Right forelimb (tissue), 1 donor: ENCODE data around the gene CLTA.
"Not testable (repeated sequence)": the region's sequence is repeated elsewhere in the genome, so short reads cannot be mapped to it uniquely, and the experiment has no call there.

ENCODE experiments used
- DNase-seq: peaks from one replicate; pipeline ENCODE4 v3.0.0-alpha.2; 2018

Gene CLTA

DNA sequence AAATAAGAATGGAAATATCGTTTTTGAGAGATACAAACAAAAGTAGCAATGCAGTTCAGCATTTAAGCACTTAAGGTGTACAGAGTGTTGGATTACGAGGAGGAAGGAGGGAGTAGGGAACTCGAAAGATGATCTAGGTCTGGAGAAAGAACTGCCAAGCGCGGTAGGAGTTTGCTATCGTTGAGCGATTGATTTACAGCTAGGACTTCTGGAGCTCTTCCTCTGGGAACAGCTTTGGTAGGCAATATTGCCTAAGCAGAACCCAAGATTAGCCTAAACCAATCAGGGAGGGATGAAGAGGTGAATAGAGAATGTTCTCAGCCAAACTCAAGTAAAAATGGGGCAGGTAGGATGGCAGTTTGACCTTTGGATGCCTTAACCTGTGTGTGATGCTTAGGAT, 965 bp downstream of the CLTA start:
- DNase-seq, result no peak

DNA sequence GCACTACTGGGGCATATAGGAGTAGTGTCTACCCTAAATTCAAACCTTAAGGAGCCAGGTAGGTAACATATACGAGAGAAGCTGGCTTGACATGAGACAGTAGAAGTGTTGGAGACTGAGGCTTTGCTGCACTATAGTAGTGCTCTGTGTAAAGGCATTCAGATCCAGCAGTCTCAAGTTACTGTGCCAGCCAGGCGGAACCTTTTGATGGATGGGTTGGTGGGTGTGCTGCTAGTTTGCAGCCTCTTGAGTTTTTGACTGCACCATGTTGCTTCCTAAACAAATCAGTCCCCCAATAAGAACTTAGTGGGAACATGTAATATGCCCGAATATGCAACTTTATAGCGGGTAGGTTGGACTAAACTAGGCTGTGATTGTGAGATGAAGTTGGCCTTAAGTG, 1.5 kb downstream of the CLTA start:
- DNase-seq, result no peak

DNA sequence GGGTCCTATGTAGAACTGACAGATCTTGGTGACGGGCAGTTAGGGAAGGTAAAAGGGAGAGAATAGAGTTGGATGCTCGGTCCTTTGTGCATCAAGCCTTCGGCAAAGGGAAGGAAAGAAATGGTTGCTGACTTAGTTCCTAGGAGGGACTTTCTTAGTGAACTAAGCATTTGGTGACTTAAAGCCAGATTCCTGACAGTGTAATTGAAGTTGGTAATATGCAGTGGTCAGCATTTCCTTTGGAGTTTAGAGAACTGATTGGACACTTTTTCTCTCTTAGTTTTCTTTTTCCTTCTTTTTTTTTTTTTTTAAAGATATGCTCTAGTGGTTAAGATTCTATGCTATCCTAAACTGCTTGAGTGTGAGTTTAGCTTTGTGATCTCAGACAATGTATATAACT, 2.3 kb downstream of the CLTA start:
- DNase-seq, result no peak

DNA sequence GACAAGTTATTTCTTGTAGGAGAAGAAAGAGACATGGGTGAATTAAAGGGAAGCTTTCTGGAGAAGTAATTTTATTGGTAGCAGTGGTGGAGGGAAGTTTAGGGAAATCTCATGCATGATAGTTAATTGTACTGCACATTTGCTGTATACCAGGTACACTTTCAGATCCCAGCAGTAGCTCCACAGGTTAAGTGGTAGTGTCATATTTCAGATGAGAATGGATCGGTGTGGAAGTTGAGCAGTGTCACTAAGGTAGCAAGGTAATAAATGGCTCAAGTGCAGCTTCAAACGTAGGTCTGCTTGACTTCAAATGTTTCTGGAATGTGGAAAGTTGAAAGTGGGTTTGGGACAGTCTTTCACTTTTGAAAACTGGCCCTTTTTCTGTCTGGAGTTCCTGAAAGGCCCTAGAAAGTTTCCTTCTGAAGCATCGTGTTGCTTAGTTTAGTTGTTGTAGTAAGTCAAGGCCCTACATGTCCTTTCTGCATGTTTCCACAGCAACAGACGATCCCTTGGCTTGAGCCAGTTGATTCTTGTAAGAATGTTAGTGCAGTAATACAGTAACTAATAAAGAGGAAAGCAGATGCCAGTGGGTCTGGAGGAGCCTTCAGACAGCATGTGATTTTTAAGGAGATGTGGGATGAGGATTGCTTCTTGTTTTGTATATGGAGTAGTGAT, 3.7 kb downstream of the CLTA start:
- no peak for DNase-seq

DNA sequence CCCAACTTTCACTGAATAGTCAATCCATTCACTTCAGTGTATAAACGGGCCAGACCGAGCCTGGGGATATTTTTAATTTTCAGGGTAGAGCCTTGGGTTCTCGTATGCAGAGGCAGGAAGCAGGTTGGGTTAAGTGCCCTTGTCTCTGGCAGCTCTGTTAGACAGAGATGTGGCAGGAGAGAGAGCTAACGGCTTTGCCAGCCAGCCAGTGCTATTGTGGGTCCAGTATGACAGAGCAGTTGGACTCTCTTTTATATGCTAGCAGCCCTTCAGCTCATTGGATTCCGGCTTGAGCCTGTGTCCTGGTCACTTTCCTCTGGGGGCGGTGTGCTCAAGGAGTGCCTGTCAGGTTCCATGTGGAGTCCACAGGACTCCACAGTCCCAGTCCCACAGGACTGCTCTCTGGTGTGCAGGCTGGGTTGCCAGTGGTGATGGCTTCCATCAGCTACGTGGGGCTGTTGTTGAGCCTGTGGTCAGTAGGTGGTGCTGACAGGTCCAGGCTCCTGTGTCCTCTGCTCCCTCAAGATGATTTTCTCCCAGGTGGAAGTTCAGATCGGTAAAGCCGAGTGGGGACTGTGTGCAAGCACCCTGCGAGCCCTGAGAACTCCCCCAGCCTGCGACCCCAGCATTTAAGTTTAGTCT, 14.3 kb downstream of the CLTA start:
- no peak for DNase-seq

DNA sequence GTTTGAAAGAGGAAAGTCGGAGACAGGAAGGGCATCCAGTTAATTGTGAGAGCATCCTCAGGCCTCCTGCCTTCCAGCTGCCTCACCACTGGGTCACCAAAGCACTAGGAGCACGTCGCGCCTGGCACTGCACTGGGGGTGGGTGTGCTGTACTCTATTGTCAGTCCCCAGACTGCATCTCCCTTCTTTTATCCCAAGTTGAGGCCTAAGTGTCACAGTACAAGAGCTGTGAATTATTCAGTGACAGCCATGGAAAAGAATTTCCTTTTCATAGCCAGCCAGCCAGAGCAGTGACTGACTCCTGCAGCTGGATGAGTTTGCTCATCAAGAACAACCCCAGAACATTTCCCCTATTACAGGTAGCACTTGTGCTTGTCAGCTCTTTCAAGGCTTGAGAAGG, 16.3 kb downstream of the CLTA start:
- DNase-seq, result no peak

DNA sequence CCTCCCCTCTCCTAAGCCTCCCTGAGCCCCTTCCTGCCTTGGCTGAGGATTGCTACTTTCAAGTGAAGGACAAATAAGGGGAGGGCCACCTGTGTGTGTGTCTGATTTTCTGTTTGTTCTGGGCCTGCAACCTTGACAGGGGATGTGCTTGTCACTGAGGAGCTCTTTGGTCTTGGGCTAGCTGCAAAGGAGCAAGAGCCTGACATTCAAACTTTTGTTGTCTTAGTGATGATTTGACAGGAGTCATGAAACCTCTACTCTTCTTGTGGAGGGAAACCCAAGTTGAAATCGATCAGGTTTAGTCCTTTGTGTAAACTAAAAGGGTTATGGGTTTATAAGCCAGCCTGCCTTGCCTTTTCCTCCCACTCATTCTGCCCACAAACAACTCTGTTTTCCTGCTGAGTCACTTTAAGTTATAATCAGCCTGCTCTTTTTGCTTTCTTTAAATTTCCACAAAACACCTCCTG, 16.9 kb downstream of the CLTA start:
- DNase-seq, result no peak

DNA sequence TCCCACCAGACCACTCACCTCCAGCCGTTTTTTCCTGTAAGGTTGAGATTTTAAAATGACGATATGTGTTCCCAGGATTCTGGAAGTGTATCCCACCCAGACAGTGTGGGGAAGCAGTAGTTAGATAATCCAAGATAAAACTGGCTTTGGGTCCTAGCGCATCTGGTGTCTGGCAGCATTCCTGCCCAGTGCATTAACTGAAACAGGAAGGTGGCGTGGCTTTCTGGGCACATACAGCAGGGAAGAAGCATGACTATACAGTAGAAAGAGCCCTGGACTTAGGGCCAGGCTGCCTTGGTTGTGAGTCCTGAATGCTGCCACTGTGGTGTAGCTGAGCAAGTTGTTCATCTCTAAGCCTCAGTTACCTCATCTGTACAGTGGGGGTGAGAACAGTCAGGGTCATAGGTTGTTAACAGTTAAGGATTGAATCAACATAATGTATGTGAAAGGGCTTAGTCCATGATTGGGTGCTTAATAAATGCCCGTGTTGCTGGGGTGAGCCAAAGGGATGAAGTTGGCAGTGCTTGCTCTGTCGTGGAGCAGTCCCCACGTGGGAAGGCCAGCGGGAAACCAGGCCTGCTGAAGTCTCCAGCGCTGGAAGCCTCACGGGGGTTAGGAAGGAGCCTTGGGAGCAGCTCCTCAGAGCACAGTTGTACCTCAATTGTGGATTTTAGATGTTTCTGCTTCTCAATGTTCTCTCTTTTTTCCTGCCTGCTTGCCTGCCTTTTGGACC, 18.0 kb downstream of the CLTA start:
- no peak for DNase-seq

DNA sequence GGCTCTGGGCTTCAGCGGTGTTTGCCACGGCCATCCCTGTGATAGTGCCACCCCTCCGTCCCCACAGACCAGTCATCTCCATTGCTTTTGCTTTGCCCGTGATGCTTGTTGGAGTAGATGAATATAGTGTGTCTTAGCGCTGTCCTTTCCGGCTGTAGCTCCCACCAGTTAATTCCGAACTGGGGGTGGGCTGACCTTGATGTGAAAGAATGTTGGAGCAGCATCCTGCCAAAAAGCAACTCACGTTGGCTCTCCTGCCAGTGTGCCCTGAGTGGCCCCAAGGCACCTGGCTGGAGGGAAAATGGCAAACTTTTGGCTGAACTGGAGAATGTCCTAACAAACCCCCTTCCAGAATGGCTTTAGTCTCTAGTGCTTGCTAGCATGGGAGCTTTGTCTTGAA, 20.0 kb downstream of the CLTA start:
- no peak for DNase-seq

DNA sequence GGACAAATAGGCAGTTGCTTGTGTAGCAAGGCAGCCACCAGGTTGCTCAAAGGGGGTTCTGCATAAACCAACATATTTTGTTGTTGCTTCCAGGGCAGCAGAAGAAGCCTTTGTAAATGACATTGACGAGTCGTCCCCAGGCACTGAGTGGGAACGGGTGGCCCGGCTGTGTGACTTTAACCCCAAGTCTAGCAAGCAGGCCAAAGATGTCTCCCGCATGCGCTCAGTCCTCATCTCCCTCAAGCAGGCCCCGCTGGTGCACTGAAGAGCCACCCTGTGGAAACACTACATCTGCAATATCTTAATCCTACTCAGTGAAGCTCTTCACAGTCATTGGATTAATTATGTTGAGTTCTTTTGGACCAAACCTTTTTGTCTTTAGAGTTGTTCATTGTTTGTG, 20.8 kb downstream of the CLTA start:
- no peak for DNase-seq

DNA sequence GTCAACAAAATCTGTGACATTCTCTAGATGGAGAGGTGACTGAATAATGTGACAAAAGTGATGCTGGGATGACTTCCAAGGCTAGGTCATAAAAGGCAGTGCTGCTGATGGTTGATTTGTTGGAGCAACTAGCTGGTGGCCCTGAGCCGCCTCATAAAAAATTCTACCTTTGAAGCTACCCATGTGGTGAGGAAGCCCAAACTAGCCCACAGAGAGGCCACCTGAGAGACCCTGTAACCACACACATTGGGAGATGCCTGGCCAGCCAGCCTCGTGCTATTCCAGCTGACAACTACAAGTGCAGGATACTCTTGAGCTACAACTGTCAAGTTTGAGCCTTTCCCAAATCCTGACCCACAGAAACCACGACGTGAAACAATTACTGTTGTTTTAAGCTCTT, 22.7 kb downstream of the CLTA start:
- no peak for DNase-seq

DNA sequence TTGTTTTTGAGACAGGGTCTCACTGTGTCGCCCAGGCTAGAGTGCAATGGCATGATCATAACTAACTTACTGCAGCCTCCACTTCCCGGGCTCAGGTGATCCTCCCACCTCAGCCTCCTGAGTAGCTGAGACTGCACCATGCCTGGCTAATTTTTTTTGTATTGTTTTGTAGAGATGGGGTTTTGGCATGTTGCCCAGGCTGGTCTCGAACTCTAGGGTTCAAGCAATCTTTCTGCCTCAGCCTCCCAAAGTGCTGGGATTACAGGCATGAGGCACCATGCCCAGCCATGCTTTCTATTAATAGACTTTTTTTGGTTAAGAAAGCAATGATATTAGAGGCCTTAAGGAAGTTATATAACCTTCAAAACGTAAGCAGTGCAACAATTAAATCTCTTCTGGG, 23.3 kb downstream of the CLTA start:
- DNase-seq, result no peak

DNA sequence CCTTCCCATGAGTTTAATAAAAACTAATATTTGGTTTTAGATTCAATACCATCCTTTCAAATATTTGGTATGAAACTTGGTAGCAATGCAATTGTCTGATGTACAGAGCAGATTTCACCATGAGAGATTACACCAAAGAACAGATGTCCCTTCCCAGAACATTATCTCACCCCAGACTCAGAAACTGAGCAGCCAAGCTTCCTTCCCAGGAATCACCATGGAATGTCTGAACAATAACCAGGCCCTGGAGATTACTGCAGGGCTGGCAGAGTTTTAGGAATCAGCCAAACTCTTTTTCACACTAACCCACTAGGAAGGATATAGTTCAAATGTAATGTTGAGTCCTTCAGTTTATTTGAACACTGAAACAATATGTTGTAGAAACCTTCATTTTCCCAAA, 23.9 kb downstream of the CLTA start:
- no peak for DNase-seq

DNA sequence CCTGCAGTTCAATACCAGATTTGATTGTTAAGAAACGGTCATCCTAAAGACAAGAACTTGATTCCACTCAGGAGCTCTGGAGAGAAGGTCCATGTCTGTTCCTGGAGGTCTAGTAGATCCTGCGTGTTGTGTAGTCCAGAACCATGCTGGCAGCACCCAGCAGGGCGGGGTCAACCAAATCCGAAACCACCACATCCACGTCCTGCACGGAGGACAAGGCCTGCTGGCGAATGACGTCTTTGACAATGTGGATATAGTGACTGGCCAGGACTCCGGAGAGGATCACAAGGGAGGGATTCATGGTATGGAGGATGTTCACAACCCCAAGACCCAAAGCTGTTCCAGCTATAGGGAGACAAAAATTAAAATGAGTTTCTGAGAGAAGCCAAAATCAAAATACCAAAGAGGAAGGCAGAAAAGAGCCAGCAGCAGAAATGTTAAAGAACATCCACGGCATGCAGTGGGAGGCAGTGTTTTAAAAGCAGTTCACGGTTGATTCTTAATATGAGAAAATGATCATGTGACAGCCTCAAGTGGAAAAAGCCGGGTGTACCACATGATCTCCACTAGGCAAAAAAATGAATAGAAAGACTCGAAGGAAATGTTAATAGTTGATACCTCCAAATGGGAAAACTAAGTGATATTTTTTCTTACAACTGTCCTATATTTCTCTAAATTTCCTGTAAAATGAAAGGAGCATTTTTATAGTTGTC, 26.7 kb downstream of the CLTA start:
- no peak for DNase-seq

DNA sequence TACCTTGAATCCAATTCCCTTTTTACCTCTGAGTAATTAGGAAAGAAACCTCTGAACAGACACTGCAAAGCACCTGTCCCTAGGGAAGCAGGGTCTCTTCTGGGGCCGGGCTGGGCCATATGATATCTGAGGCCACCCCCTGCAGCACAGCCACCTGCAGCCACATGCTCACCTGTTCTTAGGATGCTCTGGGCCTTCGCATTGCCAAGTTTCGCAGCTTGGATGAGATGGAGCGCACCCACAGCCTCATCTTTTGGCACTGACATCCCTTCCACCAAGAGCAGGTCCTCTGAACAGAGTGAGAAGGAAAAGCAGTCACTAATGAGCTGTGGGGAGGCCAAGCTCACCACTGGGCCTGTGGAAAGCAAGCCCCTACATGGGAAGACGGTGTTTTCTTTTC, 27.3 kb downstream of the CLTA start:
- no peak for DNase-seq

DNA sequence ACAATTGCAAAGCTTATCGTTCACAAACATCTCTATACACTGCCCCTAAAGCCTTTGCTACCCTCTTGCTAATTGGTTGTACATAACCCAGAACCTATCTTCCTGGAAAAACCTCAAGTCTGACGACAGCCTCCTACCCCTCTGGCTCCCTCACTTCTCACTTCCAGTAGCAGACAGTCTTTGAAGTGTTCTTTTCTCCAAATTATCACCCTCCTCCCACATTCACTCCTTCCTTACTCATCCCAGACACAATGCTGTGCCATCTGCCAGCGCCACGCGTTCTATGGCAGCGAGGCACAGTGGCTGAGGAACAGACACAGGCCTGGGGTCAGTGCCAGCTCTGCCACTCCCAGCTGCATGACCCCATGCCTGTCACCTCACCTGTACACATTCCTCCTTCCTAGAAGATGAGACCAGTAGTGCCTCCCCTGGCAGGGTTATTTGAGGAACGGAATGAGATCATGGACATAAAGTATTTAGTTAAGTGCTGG, 27.7 kb downstream of the CLTA start:
- DNase-seq, result no peak

DNA sequence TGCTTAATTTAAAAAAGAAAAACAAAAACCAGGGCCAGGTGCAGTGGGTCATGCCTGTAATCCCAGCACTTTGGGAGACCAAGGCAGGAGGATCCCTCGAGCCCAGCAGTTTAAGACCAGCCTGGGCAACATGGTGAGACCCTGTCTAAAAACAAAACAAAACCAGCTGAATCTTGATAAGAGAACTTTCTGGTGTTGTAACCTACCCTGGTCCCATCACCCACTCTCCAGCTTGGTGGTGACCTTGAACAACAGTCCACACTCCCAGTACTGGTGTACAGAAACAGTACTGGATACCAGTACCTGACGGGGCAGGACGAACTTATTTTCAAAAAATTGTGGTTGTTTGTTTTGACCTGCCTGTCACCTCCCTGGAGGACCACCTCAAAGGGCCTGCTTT, 30.9 kb downstream of the CLTA start:
- DNase-seq, result no peak

DNA sequence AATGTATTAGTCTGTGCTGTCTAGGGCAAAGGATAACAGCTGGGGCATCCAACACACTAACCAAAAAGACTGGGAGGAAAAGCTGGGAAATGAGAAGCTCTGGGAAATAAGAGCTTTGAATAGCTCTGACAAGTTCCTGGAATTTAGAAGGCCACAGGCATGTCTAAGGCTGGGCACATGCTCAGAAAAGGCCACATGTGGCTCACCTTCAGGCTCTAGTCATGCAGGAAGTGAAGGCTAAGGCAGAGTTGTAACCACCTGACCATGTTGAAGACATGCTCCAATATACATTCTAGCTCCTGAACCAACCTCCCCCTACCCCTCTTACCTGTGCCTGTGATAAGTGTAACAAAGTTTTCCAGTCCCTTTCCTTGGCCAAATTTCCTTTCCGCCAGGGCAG, 31.7 kb downstream of the CLTA start:
- no peak for DNase-seq

DNA sequence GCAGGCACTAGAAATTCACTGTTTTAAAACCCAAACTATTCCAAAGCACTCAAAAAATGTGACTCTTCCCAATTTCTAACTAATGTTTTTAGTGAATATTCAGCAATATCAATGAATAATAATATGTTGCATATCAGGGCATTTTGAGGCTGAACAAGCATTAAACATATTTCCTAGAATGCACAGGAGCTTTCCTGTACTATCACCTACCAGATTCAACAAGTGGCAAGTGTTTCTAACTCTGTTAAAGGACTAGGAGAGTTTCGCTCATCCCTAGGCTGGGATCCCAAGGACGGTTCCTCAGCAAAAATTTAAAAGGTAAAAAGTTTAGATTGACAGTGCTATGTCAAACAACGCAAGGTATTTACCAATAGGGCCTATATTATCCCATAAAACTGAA, 46.5 kb downstream of the CLTA start:
- no peak for DNase-seq

DNA sequence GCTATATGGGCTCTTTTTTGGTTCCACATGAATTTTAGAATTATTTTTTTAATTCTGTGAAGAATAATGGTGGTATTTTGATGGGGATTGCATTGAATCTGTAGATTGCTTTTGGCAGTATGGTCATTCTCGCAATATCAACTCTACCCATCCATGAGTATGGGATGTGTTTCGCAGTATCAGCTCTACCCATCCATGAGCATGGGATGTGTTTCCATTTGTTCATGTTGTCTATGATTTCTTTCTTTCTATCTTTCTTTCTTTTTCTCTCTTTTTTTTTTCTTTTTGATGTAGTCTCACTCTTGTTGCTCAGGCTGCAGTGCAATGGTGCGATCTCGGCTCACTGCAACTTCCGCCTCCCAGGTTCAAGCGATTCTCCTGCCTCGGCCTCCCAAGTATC, 48.5 kb downstream of the CLTA start:
- DNase-seq, result not testable (repeated sequence)

DNA sequence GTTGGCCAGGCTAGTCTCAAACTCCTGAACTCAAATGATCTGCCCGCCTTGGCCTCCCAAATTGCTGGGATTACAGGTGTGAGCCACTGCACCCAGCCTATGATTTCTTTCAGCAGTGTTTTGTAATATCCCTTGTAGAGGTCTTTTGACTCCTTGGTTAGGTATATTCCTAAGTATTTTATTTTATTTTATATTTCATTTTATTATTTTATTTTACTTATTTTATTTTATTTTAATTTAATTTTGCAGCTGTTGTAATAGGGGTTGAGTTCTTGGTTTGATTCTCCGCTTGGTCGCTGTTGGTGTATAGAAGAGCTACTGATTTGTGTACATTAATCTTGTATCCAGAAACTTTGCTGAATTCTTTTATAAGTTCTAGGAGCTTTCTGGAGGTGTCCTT, 49.0 kb downstream of the CLTA start:
- not testable (repeated sequence) for DNase-seq

DNA sequence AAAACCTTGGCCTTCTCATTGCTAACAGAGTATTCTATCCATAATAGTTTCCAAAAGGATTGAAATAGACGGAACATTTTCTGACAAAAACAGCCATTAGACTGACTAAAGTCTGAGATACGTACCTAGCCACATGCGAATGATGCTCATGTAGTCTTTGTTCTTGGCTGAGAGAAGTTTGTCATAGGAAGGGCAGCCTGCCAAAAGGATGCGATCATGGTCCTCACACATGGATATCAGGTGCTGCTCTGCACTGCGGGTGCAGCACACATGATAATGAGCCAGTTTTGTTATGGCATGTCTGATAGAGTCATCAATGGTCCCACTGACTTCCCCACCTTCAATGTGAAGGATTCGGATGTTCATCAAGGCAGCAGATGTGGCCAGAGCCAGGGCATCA, 55.2 kb downstream of the CLTA start:
- no peak for DNase-seq

DNA sequence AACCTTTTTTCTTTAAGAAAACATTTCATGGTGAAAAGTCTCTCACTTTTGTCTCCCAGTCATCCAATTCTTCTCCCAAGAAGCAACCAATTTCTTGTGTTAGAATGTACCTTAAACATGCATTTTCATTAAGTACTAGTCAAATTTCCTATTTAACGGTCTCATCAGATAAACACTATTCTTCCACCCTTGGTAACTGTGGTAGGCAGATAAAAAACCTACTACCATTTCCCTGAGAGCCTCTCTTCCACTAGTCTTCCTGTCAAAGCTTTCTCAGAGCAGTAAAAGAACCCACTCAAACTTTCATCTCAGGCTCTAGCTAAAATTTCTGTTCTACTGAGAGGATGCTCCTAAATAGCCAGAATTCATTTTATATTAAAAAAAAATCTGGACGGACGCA, 56.6 kb downstream of the CLTA start:
- no peak for DNase-seq

DNA sequence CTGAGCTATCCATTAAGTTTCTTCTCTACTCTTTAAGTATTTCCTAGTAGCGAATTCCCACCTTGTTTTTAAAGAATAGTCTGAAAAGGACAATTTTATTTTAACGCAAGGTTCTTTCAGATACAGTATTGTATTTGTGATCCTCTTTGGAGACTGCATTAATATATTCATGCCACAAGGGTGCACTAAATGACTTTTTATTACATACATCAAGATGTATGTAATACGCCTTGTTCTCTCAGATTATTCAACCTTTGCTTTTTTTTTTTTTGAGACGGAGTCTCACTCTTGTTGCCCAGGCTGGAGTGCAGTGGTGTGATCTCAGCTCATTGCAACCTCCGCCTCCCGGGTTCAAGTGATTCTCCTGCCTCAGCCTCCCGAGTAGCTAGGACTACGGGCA, 57.3 kb downstream of the CLTA start:
- DNase-seq, result not testable (repeated sequence)
